ENCODE measurements around the gene AKR1E2. TPM values are rescaled to one million over a fixed set of nuclear protein-coding genes. Genes with fewer than 3 reads are reported as not detected.

AKR1E2 gene
- total RNA-seq (1 to 10 TPM; 4.7 to 9.4 TPM), polyA plus RNA-seq (under 1 TPM; 0.46 to 0.58 TPM)

DNA sequence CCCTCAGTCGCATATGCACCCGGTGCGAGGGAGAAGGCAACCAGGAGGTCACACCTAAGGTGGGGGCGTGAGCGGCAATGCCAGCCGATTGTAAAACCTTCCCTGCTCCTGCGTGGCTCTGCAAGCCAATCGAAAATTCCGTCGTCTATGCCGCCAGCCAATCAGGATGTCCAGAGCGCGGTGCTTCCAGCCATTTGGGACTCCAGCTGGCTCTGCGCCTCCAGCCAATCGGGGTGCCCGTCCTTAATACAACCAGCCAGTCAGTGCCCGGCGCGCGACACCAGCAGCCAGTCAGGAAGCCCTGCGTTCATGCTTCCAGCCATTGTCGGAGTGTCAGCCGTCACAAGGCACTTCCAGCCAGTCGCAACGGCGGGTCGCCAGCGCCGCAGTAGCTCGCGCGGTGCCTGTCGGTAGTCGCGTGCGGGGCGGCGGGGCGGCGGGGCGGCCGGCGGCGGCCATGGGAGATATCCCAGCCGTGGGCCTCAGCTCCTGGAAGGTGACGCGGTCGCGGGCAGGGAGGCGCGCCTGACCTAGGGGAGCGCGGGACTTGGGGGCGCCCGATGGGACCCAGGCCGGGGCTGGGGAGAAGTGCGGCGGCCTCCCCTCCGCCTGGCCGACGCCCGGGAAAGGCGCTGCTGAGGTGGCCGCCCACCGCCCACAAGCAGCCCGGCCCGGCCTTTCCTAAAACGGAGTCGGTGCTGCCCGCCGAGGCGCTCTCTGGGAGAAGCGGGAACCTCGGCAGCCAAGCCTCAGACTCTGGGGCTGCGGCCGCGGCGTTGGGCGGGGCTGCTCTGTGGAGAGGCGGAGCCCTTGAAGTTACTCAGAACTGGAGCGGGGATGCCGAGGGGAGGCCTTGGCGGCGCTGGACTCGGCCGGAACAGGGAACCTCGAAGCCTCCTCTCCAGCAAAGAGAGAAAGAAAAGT is at the start of gene AKR1E2:
Gene AKR1E2, plus strand, starts transcription at position 340 of the 924 bp plus-strand sequence. Its CDS starts 118 bp downstream, at position 458.
- WGBS, result 14% methylated on average over 87 of the region's 87 CpGs
- no peak within 1 kb of the TSS for H3K9ac ChIP-seq (ENCODE audit: low read depth in 1 of 2, low read length in 2 of 2)

More for the DNA sequence above, at the start of gene AKR1E2:
- Histone ChIP-seq H3K27me3 (ENCODE audit: control insufficient read depth in 4 of 4, insufficient read depth in 4 of 4, low read length in 3 of 4) (no peaks in the 10 kb centered on the region), H3K9me3 (ENCODE audit: control insufficient read depth in 4 of 4, low read length in 3 of 4) (no peaks in the 10 kb centered on the region), H3K4me1 (ENCODE audit: control insufficient read depth in 4 of 4, insufficient read depth in 4 of 4, low read length in 3 of 4) (peaks cover 0 to 8% (median 2%) of the 10 kb centered on the region in 4 donors), H3K4me3 (ENCODE audit: low read depth in 1 of 3, low read length in 3 of 3) (peak within 1 kb of the TSS; percentile 35 to 62 (median 43)), H3K36me3 (ENCODE audit: control insufficient read depth in 4 of 4, insufficient read depth in 3 of 4, low read depth in 1 of 4, low read length in 3 of 4) (no peaks in the 10 kb centered on the region), H3K27ac (ENCODE audit: low read depth in 1 of 2, low read length in 2 of 2) (peak within 1 kb of the TSS; percentile 71 to 77)
- peak; percentile 82 for DNase-seq (ENCODE audit: low spot score)
- TF ChIP-seq JUND (IDR thresholded peaks at IDR 0.05), result no peak
- TF ChIP-seq RXRA (IDR thresholded peaks at IDR 0.05), result no peak
- TF ChIP-seq ZBTB33 (IDR thresholded peaks at IDR 0.05), result no peak
- no peak for TF ChIP-seq NR2F2 (IDR thresholded peaks at IDR 0.05)
- no peak for TF ChIP-seq HNF4G (IDR thresholded peaks at IDR 0.05)
- no peak for TF ChIP-seq REST (IDR thresholded peaks at IDR 0.05)
- TF ChIP-seq FOXA1 (IDR thresholded peaks at IDR 0.05), result no peak
- TF ChIP-seq, protein P1, sequence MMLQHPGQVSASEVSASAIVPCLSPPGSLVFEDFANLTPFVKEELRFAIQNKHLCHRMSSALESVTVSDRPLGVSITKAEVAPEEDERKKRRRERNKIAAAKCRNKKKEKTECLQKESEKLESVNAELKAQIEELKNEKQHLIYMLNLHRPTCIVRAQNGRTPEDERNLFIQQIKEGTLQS (IDR thresholded peaks at IDR 0.05), result no peak
- TF ChIP-seq, protein P2, sequence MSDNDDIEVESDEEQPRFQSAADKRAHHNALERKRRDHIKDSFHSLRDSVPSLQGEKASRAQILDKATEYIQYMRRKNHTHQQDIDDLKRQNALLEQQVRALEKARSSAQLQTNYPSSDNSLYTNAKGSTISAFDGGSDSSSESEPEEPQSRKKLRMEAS (IDR thresholded peaks at IDR 0.05), result peak; percentile 3
- TF ChIP-seq CTCF (IDR thresholded peaks at IDR 0.05; ENCODE audit: low read depth, low read length, missing input control), result no peak
- no peak for TF ChIP-seq GABPA (IDR thresholded peaks at IDR 0.05 in 1 of 2, conservative IDR thresholded peaks at IDR 0.05 in 1 of 2)
- peak; percentile 97 for TF ChIP-seq SP1 (IDR thresholded peaks at IDR 0.05)
- TF ChIP-seq EGR1 (IDR thresholded peaks at IDR 0.05; ENCODE audit: low read depth in 2 of 2), result no peak
- no peak for TF ChIP-seq TAF1 (conservative IDR thresholded peaks at IDR 0.05)
- TF ChIP-seq FOXA2 (IDR thresholded peaks at IDR 0.05), result no peak
- TF ChIP-seq YY1 (IDR thresholded peaks at IDR 0.05), result no peak
